Measurements from ENCODE around the gene PARD3.

DNA sequence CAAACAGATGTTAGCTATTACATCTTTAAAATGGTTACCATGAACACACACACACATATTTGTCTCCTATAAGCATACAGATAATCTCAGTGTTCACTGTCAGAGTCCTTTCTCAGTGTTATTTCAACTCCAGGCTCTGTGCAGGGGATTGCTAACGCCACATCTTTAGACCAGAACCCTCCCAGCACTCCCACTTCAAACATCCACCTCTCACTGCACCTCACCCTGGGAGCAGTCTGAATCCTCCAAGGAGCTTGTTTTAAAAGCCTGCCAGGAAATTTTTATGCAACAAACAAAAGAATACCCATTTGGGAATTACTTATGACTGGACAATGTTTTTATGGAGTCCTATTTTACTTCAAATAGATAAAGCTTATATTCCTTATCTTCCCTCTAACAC lies 107.4 kb downstream of the PARD3 start:
- TF ChIP-seq, protein P1, sequence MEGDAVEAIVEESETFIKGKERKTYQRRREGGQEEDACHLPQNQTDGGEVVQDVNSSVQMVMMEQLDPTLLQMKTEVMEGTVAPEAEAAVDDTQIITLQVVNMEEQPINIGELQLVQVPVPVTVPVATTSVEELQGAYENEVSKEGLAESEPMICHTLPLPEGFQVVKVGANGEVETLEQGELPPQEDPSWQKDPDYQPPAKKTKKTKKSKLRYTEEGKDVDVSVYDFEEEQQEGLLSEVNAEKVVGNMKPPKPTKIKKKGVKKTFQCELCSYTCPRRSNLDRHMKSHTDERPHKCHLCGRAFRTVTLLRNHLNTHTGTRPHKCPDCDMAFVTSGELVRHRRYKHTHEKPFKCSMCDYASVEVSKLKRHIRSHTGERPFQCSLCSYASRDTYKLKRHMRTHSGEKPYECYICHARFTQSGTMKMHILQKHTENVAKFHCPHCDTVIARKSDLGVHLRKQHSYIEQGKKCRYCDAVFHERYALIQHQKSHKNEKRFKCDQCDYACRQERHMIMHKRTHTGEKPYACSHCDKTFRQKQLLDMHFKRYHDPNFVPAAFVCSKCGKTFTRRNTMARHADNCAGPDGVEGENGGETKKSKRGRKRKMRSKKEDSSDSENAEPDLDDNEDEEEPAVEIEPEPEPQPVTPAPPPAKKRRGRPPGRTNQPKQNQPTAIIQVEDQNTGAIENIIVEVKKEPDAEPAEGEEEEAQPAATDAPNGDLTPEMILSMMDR (IDR thresholded peaks at IDR 0.05; ENCODE audit: low read depth, low read length, poor library complexity, severe bottlenecking), result no peak
- TF ChIP-seq EZH2phosphoT487 (IDR thresholded peaks at IDR 0.05; ENCODE audit: borderline replicate concordance, low read length), result no peak
